A549 (cell line): ENCODE data around the gene FRMD8. TPM values are rescaled to one million over a fixed set of nuclear protein-coding genes. Genes with fewer than 3 reads are reported as not detected.

Experiments
- ATAC-seq, 2 experiments: fragments of 200-7000 bp in 1 of 2; fragments of >200 bp in 1 of 2; cut with Nextera tagmentation in 1 of 2; cut with Tn5 transposase in 1 of 2; 3 replicates each; pipeline versions ENCODE4 v1.8.0 to v1.9.1; 2018 to 2020; ENCODE audit warnings: mild to moderate bottlenecking in 1 of 2, moderate library complexity in 1 of 2
- CTCF ChIA-PET: fragments of 300-600 bp; sonication (Branson Sonifier 250); formaldehyde crosslinking; extraction: SDS; loops from one replicate; lab custom pipeline; 2021; ENCODE audit warnings: antibody characterized with exemption, inconsistent platforms; lab: Yijun Ruan, JAX
- POLR2A ChIA-PET: fragments of 350-600 bp; formaldehyde crosslinking; extraction: SDS; loops from one replicate; lab custom pipeline; 2021; ENCODE audit warnings: antibody characterized with exemption, inconsistent platforms; lab: Yijun Ruan, JAX
- DNase-seq, 2 experiments: peaks; one replicate each; pipeline versions ENCODE4 v3.0.0 to v3.0.0-alpha.2; 2011 to 2016; ENCODE audit warnings: low read depth in 1 of 2, low spot score in 1 of 2
- FAIRE-seq: peaks from 2 replicates; lab custom pipeline; 2011; peaks lifted over from hg19 to GRCh38; lab: Jason Lieb, UNC
- H3K27ac ChIP-seq, 2 experiments: fragments of >200 bp; sonication (Bioruptor Twin); formaldehyde crosslinking; 3 replicates each; pipeline ENCODE4 v1.5.1; 2016 to 2017
- H3K4me1 ChIP-seq: fragments of >200 bp; sonication (Bioruptor Twin); formaldehyde crosslinking; 3 replicates; pipeline ENCODE4 v1.6.1; 2016
- H3K4me2 ChIP-seq: fragments of >200 bp; sonication (Bioruptor Twin); formaldehyde crosslinking; 3 replicates; pipeline ENCODE4 v1.6.1; 2016
- H3K4me3 ChIP-seq: fragments of >200 bp; sonication (Bioruptor Twin); formaldehyde crosslinking; 3 replicates; pipeline ENCODE4 v1.5.1; 2016
- H3K9me3 ChIP-seq: fragments of >200 bp; sonication (Bioruptor Twin); formaldehyde crosslinking; 3 replicates; pipeline ENCODE4 v1.6.1; 2016
- CBX2 ChIP-seq: fragments of 200-600 bp; sonication (generic); IDR thresholded peaks from 2 replicates; pipeline ENCODE4 v1.6.1; 2016; ENCODE audit warnings: low read depth, mild to moderate bottlenecking, borderline replicate concordance
- CHD2 ChIP-seq: fragments of 150-350 bp; IDR thresholded peaks from 2 replicates; pipeline ENCODE4 v1.6.1; 2014; ENCODE audit warnings: low read length; ENCODE audit not compliant: partially characterized antibody
- CHD4 ChIP-seq: fragments of 200-600 bp; sonication (generic); IDR thresholded peaks from 2 replicates; pipeline ENCODE4 v1.6.1; 2016; ENCODE audit warnings: antibody characterized with exemption, mild to moderate bottlenecking, borderline replicate concordance
- ESRRA ChIP-seq: fragments of 150-350 bp; IDR thresholded peaks from 2 replicates; pipeline ENCODE4 v1.6.1; 2014; ENCODE audit warnings: mild to moderate bottlenecking, low read length, borderline replicate concordance
- FOSB ChIP-seq: fragments of 250-450 bp; sonication (Bioruptor Pico); IDR thresholded peaks from 2 replicates; pipeline ENCODE4 v1.5.0; 2020; ENCODE audit warnings: mild to moderate bottlenecking, moderate library complexity
- FOSL2 ChIP-seq, 2 experiments: fragments of 450-650 bp in 1 of 2; fragments of >200 bp in 1 of 2; sonication (Bioruptor Twin) in 1 of 2; formaldehyde crosslinking; IDR thresholded peaks; 2 replicates each; pipeline versions ENCODE4 v1.5.0 to v1.6.1; 2016 to 2020; ENCODE audit warnings: mild to moderate bottlenecking in 1 of 2, moderate library complexity in 1 of 2
- GATA3 ChIP-seq: IDR thresholded peaks from 2 replicates; pipeline ENCODE4 v1.6.1; 2012; ENCODE audit warnings: borderline replicate concordance
- HDAC2 ChIP-seq: fragments of 200-600 bp; sonication (generic); IDR thresholded peaks from 2 replicates; pipeline ENCODE4 v1.6.1; 2016
- HOXA7 ChIP-seq: fragments of 250-450 bp; sonication (Bioruptor Pico); IDR thresholded peaks from 2 replicates; pipeline ENCODE4 v1.5.0; 2020; ENCODE audit warnings: mild to moderate bottlenecking, moderate library complexity
- HOXB5 ChIP-seq: fragments of 250-450 bp; sonication (Bioruptor Pico); IDR thresholded peaks from 2 replicates; pipeline ENCODE4 v1.5.0; 2020; ENCODE audit warnings: mild to moderate bottlenecking, moderate library complexity
- JUN ChIP-seq, 2 experiments: fragments of >200 bp; sonication (Bioruptor Twin); formaldehyde crosslinking; IDR thresholded peaks; 2 replicates in 1 of 2; 3 replicates in 1 of 2; pipeline ENCODE4 v1.6.1; 2016 to 2017
- JUNB ChIP-seq: fragments of >200 bp; sonication (Bioruptor Twin); formaldehyde crosslinking; IDR thresholded peaks from 2 replicates; pipeline ENCODE4 v1.6.1; 2016
- KDM1A ChIP-seq: fragments of 200-600 bp; sonication (generic); IDR thresholded peaks from 2 replicates; pipeline ENCODE4 v1.6.1; 2016; ENCODE audit warnings: low read depth, mild to moderate bottlenecking
- MAZ ChIP-seq: fragments of 150-350 bp; IDR thresholded peaks from 2 replicates; pipeline ENCODE4 v1.6.1; 2014; ENCODE audit warnings: antibody characterized with exemption, low read depth, low read length, borderline replicate concordance
- MYC ChIP-seq: IDR thresholded peaks from 2 replicates; pipeline ENCODE4 v1.6.1; 2012; ENCODE audit warnings: mild to moderate bottlenecking, inconsistent platforms, low read length, improper control_type of control experiment, borderline replicate concordance
- POLR2A ChIP-seq: IDR thresholded peaks from 2 replicates; pipeline ENCODE4 v1.6.1; 2012; ENCODE audit warnings: mild to moderate bottlenecking, low read length
- RARB ChIP-seq: fragments of 250-450 bp; sonication (Bioruptor Pico); IDR thresholded peaks from 2 replicates; pipeline ENCODE4 v1.8.0; 2021; ENCODE audit warnings: mild to moderate bottlenecking, moderate library complexity
- RFX5 ChIP-seq: fragments of 450-650 bp; IDR thresholded peaks from 2 replicates; pipeline ENCODE4 v1.7.1; 2014; ENCODE audit warnings: antibody characterized with exemption, mild to moderate bottlenecking, moderate library complexity
- RNF2 ChIP-seq: fragments of 200-600 bp; sonication (generic); IDR thresholded peaks from 2 replicates; pipeline ENCODE4 v1.6.1; 2016; ENCODE audit warnings: low read depth, mild to moderate bottlenecking, antibody characterized with exemption, moderate library complexity, borderline replicate concordance
- ZNF302 ChIP-seq: fragments of 250-450 bp; sonication (Bioruptor Pico); IDR thresholded peaks from 2 replicates; pipeline ENCODE4 v1.9.0; 2021; ENCODE audit warnings: inconsistent platforms, mild to moderate bottlenecking, moderate library complexity
- WGBS: methylation state at CpG from one replicate; pipeline ENCODE4 v1.1.6; 2017; ENCODE audit errors: missing lambda C conversion rate; 5-methylcytosine and 5-hydroxymethylcytosine counted together
- polyA plus RNA-seq, 4 experiments: library from polyadenylated mRNA; depleted of rRNA in 3 of 4; stranded (reverse); fragments of >200 nt; fragmentation: RNase III in 1 of 4; extraction: RNeasy Plus Mini Kit Qiagen cat#74134 plus additional on column Dnase treatment in 1 of 4; gene quantifications; 2 replicates in 3 of 4; 3 replicates in 1 of 4; pipeline ENCODE4 v1.2.3, GENCODE V29; 2011 to 2017
- TF ChIP-seq, protein P1 (sequence below): IDR thresholded peaks from 2 replicates; pipeline ENCODE4 v1.6.1; 2012; ENCODE audit warnings: low read depth, borderline replicate concordance
- TF ChIP-seq, protein P2 (sequence below): IDR thresholded peaks from 2 replicates; pipeline ENCODE4 v1.6.1; 2012
- TF ChIP-seq, protein P3 (sequence below): fragments of >200 bp; sonication (Bioruptor Twin); formaldehyde crosslinking; IDR thresholded peaks from 2 replicates; pipeline ENCODE4 v1.6.1; 2016
- TF ChIP-seq, protein P4 (sequence below): fragments of 150-350 bp; IDR thresholded peaks from 2 replicates; pipeline ENCODE4 v1.6.1; 2014; ENCODE audit warnings: low read depth, mild to moderate bottlenecking, low read length
- TF ChIP-seq, protein P5 (sequence below): fragments of >200 bp; sonication (Bioruptor Twin); formaldehyde crosslinking; IDR thresholded peaks from 3 replicates; pipeline ENCODE4 v1.6.1; 2016
- TF ChIP-seq, protein P6 (sequence below): fragments of 200-600 bp; sonication (generic); IDR thresholded peaks from 2 replicates; pipeline ENCODE4 v1.6.1; 2016; ENCODE audit warnings: antibody characterized with exemption, mild to moderate bottlenecking, moderate library complexity

FRMD8 gene
- polyA plus RNA-seq, 2 of the 4 experiments (the other 2 are of a cell fraction) = 12.9 to 20.0 TPM

DNA sequence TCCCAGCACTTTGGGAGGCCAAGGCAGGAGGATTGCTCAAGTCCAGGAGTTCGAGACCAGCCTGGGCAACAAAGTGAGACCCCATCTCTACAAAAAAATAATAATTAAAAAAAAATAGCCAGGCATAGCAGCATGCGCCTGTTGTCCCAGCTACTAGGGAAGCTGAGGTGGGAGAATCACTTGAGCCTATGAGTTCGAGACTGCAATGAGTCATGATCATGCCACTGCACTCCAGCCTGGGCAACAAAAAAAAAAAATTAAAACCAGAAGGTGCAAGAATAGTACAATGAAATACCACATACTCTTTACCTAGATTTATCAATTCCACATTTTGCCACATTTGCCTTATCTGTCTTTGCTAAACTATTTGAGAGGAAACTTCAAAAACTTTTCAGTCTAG lies 44.6 kb upstream of the FRMD8 start:
- ATAC-seq = no peak
- H3K4me1 ChIP-seq = no peaks in the 10 kb centered on the region
- no peak for DNase-seq
- no peak overlapping the region for H3K4me3 ChIP-seq
- no peak overlapping the region for H3K4me2 ChIP-seq
- no peak for FAIRE-seq
- CTCF ChIA-PET = interaction anchor here (0.9 to 78.3 kb wide), 4 partner anchors 9 to 224 kb away, joined by 3 to 3090 read pairs (median 41); partner anchors contain the start of genes CDC42EP2, POLA2 and TIGD3
- 94% methylated on average over 3 of the region's 3 CpGs for WGBS
- no peak for TF ChIP-seq HOXB5
- TF ChIP-seq RNF2 = no peak
- no peak for TF ChIP-seq FOSB (CRISPR knock-in tag)
- TF ChIP-seq, protein P1, sequence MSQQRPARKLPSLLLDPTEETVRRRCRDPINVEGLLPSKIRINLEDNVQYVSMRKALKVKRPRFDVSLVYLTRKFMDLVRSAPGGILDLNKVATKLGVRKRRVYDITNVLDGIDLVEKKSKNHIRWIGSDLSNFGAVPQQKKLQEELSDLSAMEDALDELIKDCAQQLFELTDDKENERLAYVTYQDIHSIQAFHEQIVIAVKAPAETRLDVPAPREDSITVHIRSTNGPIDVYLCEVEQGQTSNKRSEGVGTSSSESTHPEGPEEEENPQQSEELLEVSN = no peak
- TF ChIP-seq ESRRA = no peak
- TF ChIP-seq POLR2A = no peak
- TF ChIP-seq, protein P2, sequence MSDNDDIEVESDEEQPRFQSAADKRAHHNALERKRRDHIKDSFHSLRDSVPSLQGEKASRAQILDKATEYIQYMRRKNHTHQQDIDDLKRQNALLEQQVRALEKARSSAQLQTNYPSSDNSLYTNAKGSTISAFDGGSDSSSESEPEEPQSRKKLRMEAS = no peak
- TF ChIP-seq CHD4 = no peak
- TF ChIP-seq CHD2 = no peak
- TF ChIP-seq, protein P3, sequence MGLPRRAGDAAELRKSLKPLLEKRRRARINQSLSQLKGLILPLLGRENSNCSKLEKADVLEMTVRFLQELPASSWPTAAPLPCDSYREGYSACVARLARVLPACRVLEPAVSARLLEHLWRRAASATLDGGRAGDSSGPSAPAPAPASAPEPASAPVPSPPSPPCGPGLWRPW = no peak
- TF ChIP-seq MAZ = no peak
- no peak for TF ChIP-seq RFX5
- no peak for TF ChIP-seq HDAC2
- TF ChIP-seq, protein P4, sequence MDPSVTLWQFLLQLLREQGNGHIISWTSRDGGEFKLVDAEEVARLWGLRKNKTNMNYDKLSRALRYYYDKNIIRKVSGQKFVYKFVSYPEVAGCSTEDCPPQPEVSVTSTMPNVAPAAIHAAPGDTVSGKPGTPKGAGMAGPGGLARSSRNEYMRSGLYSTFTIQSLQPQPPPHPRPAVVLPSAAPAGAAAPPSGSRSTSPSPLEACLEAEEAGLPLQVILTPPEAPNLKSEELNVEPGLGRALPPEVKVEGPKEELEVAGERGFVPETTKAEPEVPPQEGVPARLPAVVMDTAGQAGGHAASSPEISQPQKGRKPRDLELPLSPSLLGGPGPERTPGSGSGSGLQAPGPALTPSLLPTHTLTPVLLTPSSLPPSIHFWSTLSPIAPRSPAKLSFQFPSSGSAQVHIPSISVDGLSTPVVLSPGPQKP = no peak
- TF ChIP-seq JUNB = no peak
- TF ChIP-seq, protein P5, sequence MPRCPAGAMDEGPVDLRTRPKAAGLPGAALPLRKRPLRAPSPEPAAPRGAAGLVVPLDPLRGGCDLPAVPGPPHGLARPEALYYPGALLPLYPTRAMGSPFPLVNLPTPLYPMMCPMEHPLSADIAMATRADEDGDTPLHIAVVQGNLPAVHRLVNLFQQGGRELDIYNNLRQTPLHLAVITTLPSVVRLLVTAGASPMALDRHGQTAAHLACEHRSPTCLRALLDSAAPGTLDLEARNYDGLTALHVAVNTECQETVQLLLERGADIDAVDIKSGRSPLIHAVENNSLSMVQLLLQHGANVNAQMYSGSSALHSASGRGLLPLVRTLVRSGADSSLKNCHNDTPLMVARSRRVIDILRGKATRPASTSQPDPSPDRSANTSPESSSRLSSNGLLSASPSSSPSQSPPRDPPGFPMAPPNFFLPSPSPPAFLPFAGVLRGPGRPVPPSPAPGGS = no peak
- TF ChIP-seq GATA3 = no peak
- no peak for TF ChIP-seq KDM1A
- no peak for TF ChIP-seq CBX2
- POLR2A ChIA-PET = interaction anchor here (1.5 kb wide), 1 partner anchor 8 kb away, joined by 7 read pairs; the partner anchor contains the start of gene DPF2
- H3K9me3 ChIP-seq = no peaks in the 10 kb centered on the region
- H3K27ac ChIP-seq = no peak overlapping the region

DNA sequence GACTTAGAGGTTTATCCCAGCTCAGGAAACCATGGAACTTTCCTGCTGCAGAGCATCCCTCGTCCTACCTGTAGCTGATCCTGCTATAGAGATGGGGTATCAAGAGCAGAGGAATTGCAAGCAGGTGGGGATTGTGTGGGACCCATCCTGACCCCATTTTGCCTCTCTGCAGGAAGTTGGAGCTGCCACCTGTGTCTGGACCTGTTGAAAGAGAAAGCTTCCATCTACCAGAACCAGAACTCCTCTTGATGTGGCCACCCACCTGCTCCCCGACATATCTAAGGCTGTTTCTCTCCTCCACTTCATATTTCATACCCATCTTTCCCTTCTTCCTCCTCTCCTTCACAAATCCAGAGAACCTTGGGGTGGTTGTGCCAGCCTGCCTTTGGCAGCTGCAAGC lies 34.9 kb upstream of the FRMD8 start:
- no peak overlapping the region for H3K4me2 ChIP-seq
- DNase-seq (no peak), FAIRE-seq (no peak), ATAC-seq (no peak)
- H3K27ac ChIP-seq = no peak overlapping the region
- no peak for TF ChIP-seq ESRRA
- TF ChIP-seq POLR2A = no peak
- TF ChIP-seq CBX2 = no peak
- TF ChIP-seq HOXA7 = no peak
- no peak for TF ChIP-seq CHD4
- TF ChIP-seq ZNF302 = no peak
- TF ChIP-seq RARB (CRISPR knock-in tag) = no peak
- TF ChIP-seq, protein P3 = no peak
- TF ChIP-seq FOSL2 (IDR thresholded peaks at IDR 0.05) = no peak
- TF ChIP-seq FOSL2 (CRISPR knock-in tag; IDR thresholded peaks at IDR 0.05) = no peak
- TF ChIP-seq MYC = no peak
- no peak for TF ChIP-seq FOSB (CRISPR knock-in tag)
- TF ChIP-seq MAZ = no peak
- TF ChIP-seq, protein P6, sequence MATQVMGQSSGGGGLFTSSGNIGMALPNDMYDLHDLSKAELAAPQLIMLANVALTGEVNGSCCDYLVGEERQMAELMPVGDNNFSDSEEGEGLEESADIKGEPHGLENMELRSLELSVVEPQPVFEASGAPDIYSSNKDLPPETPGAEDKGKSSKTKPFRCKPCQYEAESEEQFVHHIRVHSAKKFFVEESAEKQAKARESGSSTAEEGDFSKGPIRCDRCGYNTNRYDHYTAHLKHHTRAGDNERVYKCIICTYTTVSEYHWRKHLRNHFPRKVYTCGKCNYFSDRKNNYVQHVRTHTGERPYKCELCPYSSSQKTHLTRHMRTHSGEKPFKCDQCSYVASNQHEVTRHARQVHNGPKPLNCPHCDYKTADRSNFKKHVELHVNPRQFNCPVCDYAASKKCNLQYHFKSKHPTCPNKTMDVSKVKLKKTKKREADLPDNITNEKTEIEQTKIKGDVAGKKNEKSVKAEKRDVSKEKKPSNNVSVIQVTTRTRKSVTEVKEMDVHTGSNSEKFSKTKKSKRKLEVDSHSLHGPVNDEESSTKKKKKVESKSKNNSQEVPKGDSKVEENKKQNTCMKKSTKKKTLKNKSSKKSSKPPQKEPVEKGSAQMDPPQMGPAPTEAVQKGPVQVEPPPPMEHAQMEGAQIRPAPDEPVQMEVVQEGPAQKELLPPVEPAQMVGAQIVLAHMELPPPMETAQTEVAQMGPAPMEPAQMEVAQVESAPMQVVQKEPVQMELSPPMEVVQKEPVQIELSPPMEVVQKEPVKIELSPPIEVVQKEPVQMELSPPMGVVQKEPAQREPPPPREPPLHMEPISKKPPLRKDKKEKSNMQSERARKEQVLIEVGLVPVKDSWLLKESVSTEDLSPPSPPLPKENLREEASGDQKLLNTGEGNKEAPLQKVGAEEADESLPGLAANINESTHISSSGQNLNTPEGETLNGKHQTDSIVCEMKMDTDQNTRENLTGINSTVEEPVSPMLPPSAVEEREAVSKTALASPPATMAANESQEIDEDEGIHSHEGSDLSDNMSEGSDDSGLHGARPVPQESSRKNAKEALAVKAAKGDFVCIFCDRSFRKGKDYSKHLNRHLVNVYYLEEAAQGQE = no peak
- TF ChIP-seq JUN (IDR thresholded peaks at IDR 0.05) = no peak
- no peak for TF ChIP-seq KDM1A
- TF ChIP-seq RNF2 = no peak
- TF ChIP-seq, protein P4 = no peak
- no peak for TF ChIP-seq RFX5
- TF ChIP-seq, all 56 proteins: peak for 0
- ChIA-PET POLR2A (interaction anchor here (0.6 to 1.6 kb wide), 2 partner anchors 18 to 39 kb away, joined by 3 to 5 read pairs; partner anchors contain the start of gene DPF2), CTCF (interaction anchor here (0.6 to 78.3 kb wide), 8 partner anchors 10 to 563 kb away, joined by 3 to 3090 read pairs (median 10); partner anchors contain the start of genes CDC42EP2, DPF2 and POLA2)
- Histone ChIP-seq H3K9me3 (no peaks in the 10 kb centered on the region), H3K4me1 (0 out of 3 replicates have a peak, but pooled peaks cover 4% of the 10 kb centered on the region), H3K4me3 (no peak overlapping the region)
- 93% methylated on average over 2 of the region's 2 CpGs for WGBS
